IMR-90 (cell line): ENCODE results near the gene NR1H2. TPM values are rescaled to one million over a fixed set of nuclear protein-coding genes. Genes with fewer than 3 reads are reported as not detected.

Experiments used
- ATAC-seq: fragments of 200-7000 bp; cut with Tn5 transposase; 2 replicates; pipeline ENCODE4 v1.9.1; 2020; ENCODE audit warnings: low read depth, mild to moderate bottlenecking, moderate library complexity
- BruUV-seq: library from RNA; stranded (reverse); fragments of 400-500 nt; replicated peaks from 2 replicates; lab custom pipeline; 2021; lab: Mats Ljungman, UMichigan
- CTCF ChIA-PET: fragments of 300-600 bp; formaldehyde crosslinking; extraction: SDS; loops from one replicate; lab custom pipeline; 2021; ENCODE audit warnings: antibody characterized with exemption; lab: Yijun Ruan, JAX
- POLR2A ChIA-PET: fragments of 300-600 bp; sonication (Branson Sonifier 250); formaldehyde crosslinking; loops from one replicate; lab custom pipeline; 2022; ENCODE audit warnings: antibody characterized with exemption; ENCODE audit not compliant: unreplicated experiment; lab: Charles Lee
- DNase-seq: peaks from one replicate; pipeline ENCODE4 v3.0.0; 2013
- H2AFZ ChIP-seq: replicated peaks from 2 replicates; pipeline ENCODE3; 2013; ENCODE audit warnings: low read length, mild to moderate bottlenecking; ENCODE audit not compliant: poor library complexity
- H2AK5ac ChIP-seq: 2 replicates; pipeline ENCODE4 v1.6.1; 2013; ENCODE audit warnings: low read depth, low read length, inconsistent platforms
- H2AK9ac ChIP-seq: replicated peaks from 2 replicates; pipeline ENCODE3; 2013; ENCODE audit warnings: mild to moderate bottlenecking, low read depth, low read length, moderate library complexity; ENCODE audit not compliant: poor library complexity
- H2BK120ac ChIP-seq: 2 replicates; pipeline ENCODE4 v1.6.1; 2013; ENCODE audit warnings: low read depth, low read length, inconsistent platforms
- H2BK15ac ChIP-seq: 3 replicates; pipeline ENCODE4 v1.6.1; 2013; ENCODE audit warnings: low read depth, low read length, inconsistent platforms
- H2BK20ac ChIP-seq: 2 replicates; pipeline ENCODE4 v1.6.1; 2013; ENCODE audit warnings: low read depth, mild to moderate bottlenecking, inconsistent platforms, low read length, moderate library complexity
- H2BK5ac ChIP-seq: 2 replicates; pipeline ENCODE4 v1.6.1; 2013; ENCODE audit warnings: mild to moderate bottlenecking, low read depth, low read length, inconsistent platforms; ENCODE audit not compliant: poor library complexity, severe bottlenecking
- H3K14ac ChIP-seq: replicated peaks from 2 replicates; pipeline ENCODE4 v1.6.1; 2013; ENCODE audit warnings: low read depth, low read length, inconsistent platforms
- H3K18ac ChIP-seq: 2 replicates; pipeline ENCODE4 v1.6.1; 2013; ENCODE audit warnings: low read depth, low read length, control low read depth
- H3K23ac ChIP-seq: 2 replicates; pipeline ENCODE4 v1.6.1; 2013; ENCODE audit warnings: low read depth, low read length, inconsistent platforms
- H3K27ac ChIP-seq: 2 replicates; pipeline ENCODE4 v1.5.1; 2013; ENCODE audit warnings: mild to moderate bottlenecking, control low read depth, low read length; ENCODE audit not compliant: insufficient read depth
- H3K27me3 ChIP-seq: 2 replicates; pipeline ENCODE4 v1.6.1; 2013; ENCODE audit warnings: low read length; ENCODE audit not compliant: control insufficient read depth, insufficient read depth
- H3K36me3 ChIP-seq: 2 replicates; pipeline ENCODE4 v1.6.1; 2013; ENCODE audit warnings: low read length, mixed read lengths; ENCODE audit not compliant: control insufficient read depth, insufficient read depth
- H3K4ac ChIP-seq: 2 replicates; pipeline ENCODE4 v1.6.1; 2013; ENCODE audit warnings: low read depth, low read length, inconsistent platforms
- H3K4me1 ChIP-seq: 2 replicates; pipeline ENCODE4 v1.6.1; 2013; ENCODE audit warnings: low read length, mixed read lengths; ENCODE audit not compliant: control insufficient read depth, insufficient read depth
- H3K4me2 ChIP-seq: 2 replicates; pipeline ENCODE4 v1.6.1; 2013; ENCODE audit warnings: low read depth, mild to moderate bottlenecking, control low read depth, low read length, moderate library complexity
- H3K4me3 ChIP-seq: 2 replicates; pipeline ENCODE4 v1.5.1; 2013; ENCODE audit warnings: low read depth, mild to moderate bottlenecking, control low read depth, low read length, moderate library complexity; ENCODE audit not compliant: insufficient read depth
- H3K56ac ChIP-seq: 2 replicates; pipeline ENCODE4 v1.6.1; 2013; ENCODE audit warnings: low read length, inconsistent platforms; ENCODE audit not compliant: insufficient read depth; ENCODE audit errors: extremely low read depth
- H3K79me1 ChIP-seq, 2 experiments: 2 replicates each; pipeline ENCODE4 v1.6.1; 2013; ENCODE audit warnings: low read length in 2 of 2, inconsistent platforms in 1 of 2, low read depth in 1 of 2
- H3K9ac ChIP-seq: 2 replicates; pipeline ENCODE4 v1.6.1; 2013; ENCODE audit warnings: low read depth, low read length, control low read depth
- H3K9me1 ChIP-seq: 2 replicates; pipeline ENCODE4 v1.6.1; 2013; ENCODE audit warnings: low read length, inconsistent platforms; ENCODE audit not compliant: insufficient read depth
- H3K9me3 ChIP-seq: 2 replicates; pipeline ENCODE4 v1.6.1; 2013; ENCODE audit warnings: low read length; ENCODE audit not compliant: control insufficient read depth, insufficient read depth
- H4K20me1 ChIP-seq: 2 replicates; pipeline ENCODE4 v1.6.1; 2013; ENCODE audit warnings: low read length, inconsistent platforms; ENCODE audit not compliant: insufficient read depth
- H4K5ac ChIP-seq: 2 replicates; pipeline ENCODE4 v1.6.1; 2013; ENCODE audit warnings: mild to moderate bottlenecking, low read depth, low read length, control low read depth
- H4K8ac ChIP-seq, 2 experiments: 2 replicates each; pipeline ENCODE4 v1.6.1; 2013; ENCODE audit warnings: low read depth in 2 of 2, low read length in 2 of 2, control low read depth in 1 of 2, inconsistent platforms in 1 of 2
- H4K91ac ChIP-seq: 2 replicates; pipeline ENCODE4 v1.6.1; 2013; ENCODE audit warnings: low read depth, low read length, inconsistent platforms; ENCODE audit not compliant: insufficient read depth
- BHLHE40 ChIP-seq: fragments of 150-350 bp; IDR thresholded peaks from 2 replicates; pipeline ENCODE4 v1.6.1; 2016; ENCODE audit warnings: mild to moderate bottlenecking, low read depth, low read length
- CEBPB ChIP-seq: IDR thresholded peaks from 2 replicates; pipeline ENCODE4 v1.6.1; 2012; ENCODE audit warnings: low read depth, low read length, improper control_type of control experiment
- CHD1 ChIP-seq: IDR thresholded peaks from 2 replicates; pipeline ENCODE4 v1.6.1; 2012; ENCODE audit warnings: low read depth, low read length, improper control_type of control experiment
- FOS ChIP-seq: fragments of 150-350 bp; IDR thresholded peaks from 2 replicates; pipeline ENCODE4 v1.6.1; 2016; ENCODE audit warnings: low read depth, low read length
- MAZ ChIP-seq: IDR thresholded peaks from 2 replicates; pipeline ENCODE4 v1.6.1; 2012; ENCODE audit warnings: low read depth, mild to moderate bottlenecking, low read length, improper control_type of control experiment, moderate library complexity, borderline replicate concordance
- MXI1 ChIP-seq: IDR thresholded peaks from 2 replicates; pipeline ENCODE4 v1.6.1; 2012; ENCODE audit warnings: low read depth, mild to moderate bottlenecking, low read length, moderate library complexity, borderline replicate concordance
- NFE2L2 ChIP-seq: fragments of 150-350 bp; IDR thresholded peaks from 2 replicates; pipeline ENCODE4 v1.6.1; 2016; ENCODE audit warnings: low read depth, mild to moderate bottlenecking, low read length
- RCOR1 ChIP-seq: IDR thresholded peaks from 2 replicates; pipeline ENCODE4 v1.6.1; 2012; ENCODE audit warnings: mild to moderate bottlenecking, low read length, improper control_type of control experiment; ENCODE audit not compliant: insufficient replicate concordance
- RFX5 ChIP-seq: IDR thresholded peaks from 2 replicates; pipeline ENCODE4 v1.8.0; 2012; ENCODE audit warnings: low read depth, mild to moderate bottlenecking, low read length, moderate library complexity
- SMC3 ChIP-seq: fragments of 150-350 bp; IDR thresholded peaks from 2 replicates; pipeline ENCODE4 v1.6.1; 2016; ENCODE audit warnings: low read depth, mild to moderate bottlenecking, antibody characterized with exemption, low read length, moderate library complexity
- WGBS, 2 experiments: methylation state at CpG; one replicate each; pipeline versions ENCODE4 v1.1.5 to v1.1.7; 2013; ENCODE audit warnings: missing lambda C conversion rate in 2 of 2; ENCODE audit not compliant: insufficient read length in 1 of 2; ENCODE audit errors: extremely low coverage in 2 of 2; 5-methylcytosine and 5-hydroxymethylcytosine counted together
- dilution Hi-C: fragments of 300-500 bp; cut with HindIII; formaldehyde crosslinking; loops from one replicate; pipeline ENCODE4 v1.14.3; 2018; ENCODE audit warnings: low sequenced_read_pairs; ENCODE audit not compliant: unreplicated experiment
- in situ Hi-C: fragments of 300-500 bp; cut with MboI; formaldehyde crosslinking; loops from 3 replicates; pipeline ENCODE4 v1.14.3; 2019; ENCODE audit warnings: low sequenced_read_pairs, inconsistent platforms, mixed read lengths
- intact Hi-C: fragments of 100-400 bp; cut with micrococcal nuclease; formaldehyde crosslinking; loops from 2 replicates; pipeline ENCODE4 v1.10.0; 2022
- polyA plus RNA-seq, 3 experiments: library from polyadenylated mRNA; depleted of rRNA; stranded (reverse); fragments of >200 nt; gene quantifications; 2 replicates each; pipeline ENCODE4 v1.2.3, GENCODE V29; 2012; ENCODE audit warnings: low replicate concordance in 1 of 3
- total RNA-seq: library from RNA; depleted of rRNA; stranded (reverse); fragments of >200 nt; gene quantifications from 2 replicates; pipeline ENCODE4 v1.2.3, GENCODE V29; 2012
- TF ChIP-seq, protein P1 (sequence below): fragments of 150-350 bp; IDR thresholded peaks from 2 replicates; pipeline ENCODE4 v1.6.1; 2016; ENCODE audit warnings: low read depth, mild to moderate bottlenecking, low read length, moderate library complexity, borderline replicate concordance
- TF ChIP-seq, protein P2 (sequence below): conservative IDR thresholded peaks from 2 replicates; pipeline ENCODE4 v1.5.1; 2012; ENCODE audit warnings: mild to moderate bottlenecking, low read depth, low read length, improper control_type of control experiment

NR1H2 gene
- total and polyA plus RNA-seq, 2 of the 4 experiments (the other 2 are of a cell fraction) = 37.8 to 48.4 TPM

DNA sequence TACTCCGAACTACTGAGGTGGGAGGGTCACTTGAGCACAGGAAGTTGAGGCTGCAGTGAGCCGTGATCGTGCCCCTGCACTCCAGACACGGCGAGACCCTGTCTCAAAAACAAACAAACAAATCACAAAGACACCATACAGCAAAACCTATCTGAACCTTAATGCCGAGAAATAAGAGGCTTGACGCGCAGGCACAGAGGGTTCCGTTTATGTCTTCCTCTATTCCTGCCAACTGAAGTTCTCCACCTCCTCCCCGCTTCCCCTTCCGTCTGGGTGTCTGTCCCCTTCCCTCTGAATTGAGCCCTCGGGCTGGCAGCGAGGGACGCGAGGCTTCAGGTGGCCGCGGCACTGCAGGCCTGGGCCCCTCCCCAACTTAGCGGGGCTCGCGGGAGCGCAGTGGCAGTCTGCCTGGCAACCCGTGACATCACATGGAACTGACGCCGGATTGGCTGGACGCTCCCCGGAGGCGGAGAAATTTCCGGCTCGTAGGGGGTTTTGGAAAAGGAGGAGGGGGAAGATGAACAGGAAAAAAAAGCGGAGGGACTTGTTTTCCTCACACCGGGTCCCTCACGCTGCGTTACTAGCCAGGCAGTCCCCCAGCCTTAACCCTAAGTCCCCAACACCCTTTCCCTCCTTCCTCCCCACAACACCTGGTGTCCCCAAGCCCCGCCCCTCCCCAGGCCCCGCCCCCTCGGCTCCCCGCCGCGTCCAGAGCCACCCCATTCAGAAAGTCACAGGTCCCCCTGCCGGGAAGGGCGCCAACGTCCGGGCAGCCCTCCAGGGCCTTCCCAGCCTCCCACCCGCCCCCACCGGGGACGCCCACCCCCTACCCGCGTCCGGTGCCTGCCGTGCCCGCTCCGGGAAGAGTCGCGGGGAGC is 55.3 kb downstream of the NR1H2 start:
- 8% methylated on average over 10 of the region's 54 CpGs; no CpG with 5 or more reads in 1 of the 2 experiments for WGBS, 2 experiments
- BruUV-seq = no TSS peak

More for the DNA sequence above, 55.3 kb downstream of the NR1H2 start:
- TF ChIP-seq CHD1 (no peak), BHLHE40 (peak; percentile 36; the same call in 1 of the 2 replicates), RFX5 (peak; percentile 100), MXI1 (no peak), FOS (no peak), NFE2L2 (no peak), CEBPB (no peak), MAZ (peak; percentile 52; the same call in 1 of the 2 replicates), SMC3 (no peak), RCOR1 (no peak)
- TF ChIP-seq, protein P1, sequence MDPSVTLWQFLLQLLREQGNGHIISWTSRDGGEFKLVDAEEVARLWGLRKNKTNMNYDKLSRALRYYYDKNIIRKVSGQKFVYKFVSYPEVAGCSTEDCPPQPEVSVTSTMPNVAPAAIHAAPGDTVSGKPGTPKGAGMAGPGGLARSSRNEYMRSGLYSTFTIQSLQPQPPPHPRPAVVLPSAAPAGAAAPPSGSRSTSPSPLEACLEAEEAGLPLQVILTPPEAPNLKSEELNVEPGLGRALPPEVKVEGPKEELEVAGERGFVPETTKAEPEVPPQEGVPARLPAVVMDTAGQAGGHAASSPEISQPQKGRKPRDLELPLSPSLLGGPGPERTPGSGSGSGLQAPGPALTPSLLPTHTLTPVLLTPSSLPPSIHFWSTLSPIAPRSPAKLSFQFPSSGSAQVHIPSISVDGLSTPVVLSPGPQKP = no peak
- TF ChIP-seq, protein P2, sequence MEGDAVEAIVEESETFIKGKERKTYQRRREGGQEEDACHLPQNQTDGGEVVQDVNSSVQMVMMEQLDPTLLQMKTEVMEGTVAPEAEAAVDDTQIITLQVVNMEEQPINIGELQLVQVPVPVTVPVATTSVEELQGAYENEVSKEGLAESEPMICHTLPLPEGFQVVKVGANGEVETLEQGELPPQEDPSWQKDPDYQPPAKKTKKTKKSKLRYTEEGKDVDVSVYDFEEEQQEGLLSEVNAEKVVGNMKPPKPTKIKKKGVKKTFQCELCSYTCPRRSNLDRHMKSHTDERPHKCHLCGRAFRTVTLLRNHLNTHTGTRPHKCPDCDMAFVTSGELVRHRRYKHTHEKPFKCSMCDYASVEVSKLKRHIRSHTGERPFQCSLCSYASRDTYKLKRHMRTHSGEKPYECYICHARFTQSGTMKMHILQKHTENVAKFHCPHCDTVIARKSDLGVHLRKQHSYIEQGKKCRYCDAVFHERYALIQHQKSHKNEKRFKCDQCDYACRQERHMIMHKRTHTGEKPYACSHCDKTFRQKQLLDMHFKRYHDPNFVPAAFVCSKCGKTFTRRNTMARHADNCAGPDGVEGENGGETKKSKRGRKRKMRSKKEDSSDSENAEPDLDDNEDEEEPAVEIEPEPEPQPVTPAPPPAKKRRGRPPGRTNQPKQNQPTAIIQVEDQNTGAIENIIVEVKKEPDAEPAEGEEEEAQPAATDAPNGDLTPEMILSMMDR = no peak
- H4K5ac ChIP-seq = no peak overlapping the region
- peak overlapping the region; percentile 96 for H3K4me2 ChIP-seq
- H3K18ac ChIP-seq = no peak overlapping the region
- peaks cover 39% of the 10 kb centered on the region for H3K27me3 ChIP-seq
- H4K8ac ChIP-seq = peak overlapping the region; percentile 46 to 54; a peak in 2 of 4 replicates
- H4K20me1 ChIP-seq = no peaks in the 10 kb centered on the region
- H3K27ac ChIP-seq = no peak overlapping the region
- no peak overlapping the region for H2BK5ac ChIP-seq
- peak overlapping the region; percentile 98 for H2AFZ ChIP-seq
- H3K9me1 ChIP-seq = no peaks in the 10 kb centered on the region
- DNase-seq (peak; percentile 57), ATAC-seq (peak; percentile 97)
- no peaks in the 10 kb centered on the region for H3K9me3 ChIP-seq
- peak overlapping the region; percentile 48 for H3K4me3 ChIP-seq
- H3K14ac ChIP-seq = no peak overlapping the region
- dilution Hi-C loops (no loop called here), intact Hi-C loops (no loop called here), in situ Hi-C loops (no loop called here)
- no peak overlapping the region for H2AK5ac ChIP-seq
- no peak overlapping the region for H3K4ac ChIP-seq
- no peaks in the 10 kb centered on the region for H3K36me3 ChIP-seq
- CTCF ChIA-PET = no interaction called here
- 0 out of 2 replicates have a peak, but pooled peaks cover 3% of the 10 kb centered on the region for H3K4me1 ChIP-seq
- H2BK15ac ChIP-seq = no peak overlapping the region
- no peak overlapping the region for H3K56ac ChIP-seq
- no peak overlapping the region for H2BK20ac ChIP-seq
- H3K79me1 ChIP-seq = no peaks in the 10 kb centered on the region
- no peak overlapping the region for H3K23ac ChIP-seq
- H2BK120ac ChIP-seq = no peak overlapping the region
- H4K91ac ChIP-seq = no peak overlapping the region
- H2AK9ac ChIP-seq = peak overlapping the region; percentile 90
- peak overlapping the region; percentile 43; the same call in 1 of the 2 replicates for H3K9ac ChIP-seq
- POLR2A ChIA-PET = no interaction called here
